ENCODE results near the gene KLK8.
"Not testable (repeated sequence)": the region's sequence is repeated elsewhere in the genome, so short reads cannot be mapped to it uniquely, and the experiment has no call there.

KLK8 gene

GRCh38 chr19:51016798-51017683 is 15.6 kb upstream of the KLK8 start:
- peak; percentile 39 for DNase-seq (ENCODE audit: low spot score)

- no peak for DNase-seq (ENCODE audit: low spot score)
Measured at GRCh38 chr19:51015691-51016267, 14.4 kb upstream of the KLK8 start.

DNA sequence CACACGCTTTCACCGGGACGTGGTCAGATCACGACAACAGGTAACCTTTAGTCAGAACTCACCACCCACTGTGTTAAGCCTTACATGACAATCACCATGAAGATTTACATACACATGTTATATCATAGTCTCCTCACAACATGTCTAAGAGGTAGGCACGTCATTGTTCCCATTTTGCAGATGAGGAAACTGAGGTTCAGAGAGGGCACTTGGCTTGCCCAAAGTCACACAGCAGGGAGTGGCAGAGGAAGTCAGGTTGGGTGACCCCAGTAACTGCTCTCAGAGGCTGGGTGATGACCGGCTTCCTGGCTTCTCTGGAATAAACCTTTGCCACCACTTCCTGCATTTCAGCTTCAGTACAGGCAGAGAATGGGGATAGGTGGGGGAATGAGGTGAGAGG is 12.8 kb upstream of the KLK8 start:
- DNase-seq (ENCODE audit: low spot score): no peak

GRCh38 chr19:51012661-51013190 is 11.3 kb upstream of the KLK8 start:
- DNase-seq (ENCODE audit: low spot score): no peak

DNA sequence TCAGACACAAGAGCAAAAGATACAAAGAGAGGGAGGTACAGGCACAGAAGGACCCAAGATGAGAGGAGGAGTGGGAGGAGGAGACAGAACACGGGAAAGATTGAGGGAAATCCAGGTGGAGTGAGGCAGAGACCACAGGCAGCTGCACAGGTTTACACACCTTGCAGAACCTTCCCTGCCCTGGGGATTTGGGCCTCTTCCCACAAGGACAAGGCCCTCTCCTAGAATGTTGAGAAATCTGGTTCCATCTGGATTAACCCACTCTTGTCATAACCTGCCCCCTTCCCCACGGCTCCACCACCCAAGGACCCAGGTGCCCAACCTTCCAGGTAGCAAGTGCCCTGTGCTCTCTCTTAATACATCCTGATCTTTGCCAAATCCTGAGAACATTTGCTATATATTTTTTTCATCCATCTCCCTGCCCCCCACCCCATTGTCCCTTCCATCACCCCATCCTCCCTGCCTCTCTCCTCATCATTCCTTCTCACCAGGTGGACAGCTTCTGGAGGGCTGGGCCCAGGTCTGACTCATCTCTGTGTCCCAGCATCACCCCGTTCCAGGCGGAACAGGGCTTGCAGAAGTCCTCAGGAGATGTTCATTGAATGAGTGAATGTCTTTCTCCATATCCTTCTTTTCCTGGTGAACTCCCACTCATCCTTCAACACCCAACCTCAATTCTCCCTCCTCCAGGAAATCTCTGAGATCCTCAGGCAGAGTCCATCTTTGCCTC is 8.8 kb upstream of the KLK8 start:
- no peak for DNase-seq (ENCODE audit: low spot score)

DNA sequence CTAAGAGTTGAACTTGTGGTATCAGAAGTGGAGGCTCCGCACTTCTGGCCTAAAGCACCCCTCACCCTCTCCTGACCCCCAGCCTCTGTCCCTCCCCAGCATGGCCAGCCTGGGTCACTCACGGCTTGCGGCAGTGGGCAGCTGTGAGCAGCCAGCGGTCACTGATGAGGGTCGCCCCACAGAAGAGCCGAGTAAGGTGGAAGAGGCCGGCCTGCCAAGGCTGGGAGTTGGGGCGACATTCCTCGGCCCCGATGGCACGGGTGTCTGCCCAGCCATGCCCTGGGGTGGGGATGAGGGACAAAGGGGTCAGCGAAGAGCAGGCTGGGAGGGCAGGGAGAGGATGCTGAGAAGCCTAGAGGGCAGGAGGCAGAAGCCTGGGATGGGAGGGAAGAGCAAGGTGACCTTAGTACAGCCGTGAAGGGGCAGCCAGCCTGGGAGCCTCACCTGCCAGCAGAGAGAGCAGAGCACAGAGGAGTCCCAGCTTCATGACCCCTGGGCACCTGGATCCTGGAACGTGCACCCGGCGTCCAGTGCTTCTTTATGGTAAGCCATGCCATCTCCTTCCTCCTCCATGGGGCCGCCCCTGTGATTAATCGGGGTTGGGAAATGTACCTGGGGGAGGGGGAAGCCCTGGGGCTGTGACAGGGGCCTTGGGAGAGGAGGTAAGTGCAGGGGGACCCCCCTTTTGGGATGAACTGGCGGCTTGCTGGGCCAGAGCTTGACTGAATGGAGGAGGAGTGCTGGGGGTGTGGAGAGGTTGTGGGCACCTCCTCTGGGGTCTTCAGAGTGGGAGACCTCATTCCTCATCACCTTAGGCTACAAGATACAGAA is 7.9 kb upstream of the KLK8 start:
- no peak for DNase-seq (ENCODE audit: low spot score)

DNA sequence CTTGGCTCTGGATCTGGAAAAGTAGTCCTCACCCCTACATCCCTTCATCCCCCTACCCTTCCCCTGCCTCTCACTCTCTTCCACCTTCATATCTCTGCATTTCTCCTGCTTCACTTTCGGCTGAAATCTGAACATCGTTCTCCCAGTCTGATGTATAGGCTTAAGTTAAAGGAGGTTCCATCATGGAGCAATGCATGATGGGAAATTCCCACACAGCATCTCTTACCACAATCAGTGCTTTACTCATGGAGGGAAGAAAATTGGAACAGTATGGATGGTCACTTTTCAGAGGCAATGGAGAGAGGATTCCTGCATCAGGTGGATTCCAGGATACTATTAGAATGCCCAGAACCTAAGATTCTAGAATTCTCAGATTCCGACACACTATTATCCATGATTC is 6.1 kb upstream of the KLK8 start:
- no peak for DNase-seq (ENCODE audit: low spot score)

GRCh38 chr19:51006406-51006805 is 5.0 kb upstream of the KLK8 start:
- DNase-seq (ENCODE audit: low spot score): no peak

DNA sequence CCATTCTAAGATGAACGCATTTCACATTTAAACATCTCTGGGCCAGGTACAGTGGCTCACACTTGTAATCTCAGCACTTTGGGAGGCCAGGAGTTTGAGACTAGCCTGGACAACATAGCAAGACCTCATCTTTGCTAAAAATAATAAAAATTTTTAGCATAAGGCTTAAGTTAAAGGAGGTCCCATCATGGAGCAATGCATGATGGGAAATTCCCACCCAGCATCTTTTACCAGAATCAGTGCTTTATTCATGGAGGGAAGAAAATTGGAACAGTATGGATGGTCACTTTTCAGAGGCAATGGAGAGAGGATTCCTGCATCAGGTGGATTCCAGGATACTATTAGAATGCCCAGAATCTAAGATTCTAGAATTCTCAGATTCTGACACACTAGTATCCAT is 3.8 kb upstream of the KLK8 start:
- no peak for DNase-seq (ENCODE audit: low spot score)

- no peak for DNase-seq (ENCODE audit: low spot score)
Measured at GRCh38 chr19:51003316-51003715, 1.9 kb upstream of the KLK8 start.

- DNase-seq (ENCODE audit: low spot score): no peak
Measured at GRCh38 chr19:51002542-51003311, 1.3 kb upstream of the KLK8 start.

- no peak for DNase-seq (ENCODE audit: low spot score)
Measured at GRCh38 chr19:51002089-51002532, 707 bp upstream of the KLK8 start.

DNA sequence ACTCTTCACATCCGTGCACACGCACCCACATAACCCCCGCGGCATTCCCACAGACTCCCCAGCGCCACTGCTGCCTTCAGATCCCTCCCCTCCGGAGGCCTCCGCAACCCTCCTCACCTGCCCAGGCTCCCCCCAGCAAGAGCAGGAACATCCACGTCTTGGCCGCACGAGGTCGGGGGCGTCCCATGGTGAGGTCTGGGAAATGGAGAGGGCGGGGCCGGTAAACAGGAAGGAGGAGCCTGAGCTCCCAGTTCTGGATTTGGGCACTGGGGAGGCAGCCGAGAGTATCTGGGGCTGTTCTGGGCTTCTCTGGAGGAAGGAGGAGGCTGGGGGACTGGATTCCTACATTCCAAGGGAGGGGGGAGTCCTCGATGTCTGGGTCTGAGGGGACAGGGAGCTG is 423 bp downstream of the KLK8 start:
- DNase-seq (ENCODE audit: low spot score): no peak

DNA sequence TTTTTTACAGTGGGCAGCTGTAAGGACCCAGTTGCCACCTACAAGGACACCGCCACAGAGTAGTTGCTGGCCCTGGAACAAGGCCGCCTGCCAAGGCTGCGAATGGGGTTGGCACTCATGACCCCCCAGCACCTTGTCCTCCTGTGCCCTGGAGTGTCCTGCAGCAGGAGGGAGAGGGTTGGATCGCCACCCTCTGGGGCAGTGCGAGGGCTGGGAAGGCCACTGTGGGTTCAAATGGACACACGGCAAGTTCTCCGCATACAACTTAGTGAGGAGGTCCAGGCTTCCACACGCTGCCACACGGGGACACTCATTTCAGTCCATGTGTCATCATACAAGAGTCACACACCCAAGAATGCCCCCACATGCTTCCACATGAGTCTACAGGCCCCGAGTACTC is 978 bp downstream of the KLK8 start:
- DNase-seq (ENCODE audit: low spot score): no peak

GRCh38 chr19:50998686-50999085 is 2.7 kb downstream of the KLK8 start:
- DNase-seq (ENCODE audit: low spot score): no peak

DNA sequence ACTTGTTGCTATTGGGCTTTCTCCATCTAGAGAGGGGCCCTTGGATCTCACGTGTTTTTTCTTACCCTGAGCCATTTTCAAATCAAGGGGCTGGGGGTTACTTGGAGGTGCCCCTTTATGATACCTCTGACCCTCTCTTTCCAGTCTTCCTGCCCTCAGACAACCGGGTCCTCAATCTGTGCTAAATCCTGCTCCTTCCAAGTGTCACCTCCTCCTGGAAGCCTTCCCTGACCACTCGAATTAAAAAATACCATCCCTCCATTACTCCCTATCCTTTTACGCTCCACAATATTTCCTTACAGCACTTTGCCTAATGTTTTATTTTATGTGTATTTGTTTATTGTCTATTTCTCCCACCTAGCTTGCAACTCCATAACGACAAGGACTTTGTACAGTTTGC is 3.3 kb downstream of the KLK8 start:
- DNase-seq (ENCODE audit: low spot score): no peak

- no peak for DNase-seq (ENCODE audit: low spot score)
Measured at GRCh38 chr19:50994129-50994528, 7.3 kb downstream of the KLK8 start.

GRCh38 chr19:50992666-50993035 is 8.8 kb downstream of the KLK8 start:
- DNase-seq (ENCODE audit: low spot score): no peak

DNA sequence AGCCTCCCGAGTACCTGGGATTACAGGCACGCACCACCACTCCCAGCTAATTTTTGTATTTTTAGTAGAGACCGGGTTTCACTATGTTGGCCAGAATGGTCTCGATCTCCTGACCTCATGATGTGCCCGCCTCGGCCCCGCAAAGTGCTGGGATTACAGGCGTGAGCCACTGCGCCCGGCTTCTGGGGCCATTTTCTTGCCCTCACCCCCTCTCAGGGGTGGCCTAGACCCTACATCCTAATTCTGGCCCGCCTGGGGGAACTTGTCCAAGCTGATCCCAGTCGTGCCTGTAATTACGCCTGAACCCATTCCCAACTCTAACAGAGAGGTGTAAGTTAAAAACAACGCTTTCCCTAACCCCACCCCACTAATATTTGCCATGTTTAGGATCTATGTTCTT is 17.0 kb downstream of the KLK8 start:
- not testable (repeated sequence) for DNase-seq (ENCODE audit: low spot score)

GRCh38 chr19:50983625-50984292 is 17.6 kb downstream of the KLK8 start, which contains the start of gene KLK7:
Gene KLK7, minus strand, starts transcription at chr19:50983917. Its CDS starts 1,518 bp downstream, at chr19:50982399.
- DNase-seq (ENCODE audit: low spot score): no peak
